Endothelial cell of umbilical vein (primary cell): ENCODE measurements around the gene ANGPT4. TPM values are rescaled to one million over a fixed set of nuclear protein-coding genes. Genes with fewer than 3 reads are reported as not detected.

ENCODE experiments used
- BruUV-seq: library from RNA; stranded (reverse); fragments of 400-500 nt; replicated peaks from 2 replicates; lab custom pipeline; 2021; lab: Mats Ljungman, UMichigan
- CTCF ChIA-PET: fragments of 300-600, 350-600 bp; sonication (Branson Sonifier 250); formaldehyde crosslinking; loops from one replicate; lab custom pipeline; 2021; ENCODE audit warnings: antibody characterized with exemption, inconsistent platforms; lab: Charles Lee
- POLR2A ChIA-PET: fragments of 300-600, 350-600 bp; sonication (Branson Sonifier 250); formaldehyde crosslinking; loops from one replicate; lab custom pipeline; 2021; ENCODE audit warnings: antibody characterized with exemption, inconsistent platforms; lab: Charles Lee
- DNase-seq: peaks from one replicate; pipeline ENCODE4 v3.0.0-alpha.2; 2011; ENCODE audit warnings: low read depth, low spot score
- FAIRE-seq: peaks from 2 replicates; lab custom pipeline; 2011; peaks lifted over from hg19 to GRCh38; lab: Jason Lieb, UNC
- H2AFZ ChIP-seq: 2 replicates; pipeline ENCODE4 v1.6.0; 2012; ENCODE audit warnings: low read depth, low read length, control low read depth, inconsistent platforms
- H3K27ac ChIP-seq: 2 replicates; pipeline ENCODE4 v1.5.1; 2011; ENCODE audit warnings: low read depth, mild to moderate bottlenecking, control low read depth, low read length, moderate library complexity; ENCODE audit not compliant: insufficient read depth
- H3K27me3 ChIP-seq, 2 experiments: 2 replicates each; pipeline versions ENCODE4 v1.6.0 to v1.6.1; 2011; ENCODE audit warnings: low read length in 2 of 2, mixed read lengths in 1 of 2; ENCODE audit not compliant: control insufficient read depth in 2 of 2, insufficient read depth in 2 of 2
- H3K36me3 ChIP-seq, 2 experiments: 2 replicates in 1 of 2; 3 replicates in 1 of 2; pipeline ENCODE4 v1.5.1; 2011; ENCODE audit warnings: low read length in 2 of 2, mild to moderate bottlenecking in 1 of 2, moderate library complexity in 1 of 2; ENCODE audit not compliant: control insufficient read depth in 2 of 2, insufficient read depth in 2 of 2; ENCODE audit errors: extremely low read depth in 1 of 2
- H3K4me1 ChIP-seq: 3 replicates; pipeline ENCODE4 v1.5.1; 2011; ENCODE audit warnings: mild to moderate bottlenecking, low read length; ENCODE audit not compliant: control insufficient read depth, insufficient read depth; ENCODE audit errors: extremely low read depth
- H3K4me2 ChIP-seq: 2 replicates; pipeline ENCODE4 v1.6.1; 2011; ENCODE audit warnings: low read length, control low read depth, mixed read lengths; ENCODE audit not compliant: insufficient read depth
- H3K4me3 ChIP-seq, 3 experiments: fragments of 200-600 bp in 1 of 3; sonication (generic), shearing (Covaris generic) in 1 of 3; replicated peaks in 1 of 3; 2 replicates each; pipeline ENCODE4 v1.5.1; 2011 to 2016; ENCODE audit warnings: control low read depth in 3 of 3, low read length in 3 of 3, mild to moderate bottlenecking in 2 of 3, inconsistent platforms in 1 of 3, low read depth in 1 of 3, moderate library complexity in 1 of 3; ENCODE audit not compliant: insufficient read depth in 1 of 3
- H3K79me2 ChIP-seq: 2 replicates; pipeline ENCODE4 v1.6.0; 2012; ENCODE audit warnings: low read length, inconsistent platforms; ENCODE audit not compliant: control insufficient read depth, insufficient read depth
- H3K9ac ChIP-seq: replicated peaks from 2 replicates; pipeline ENCODE3; 2011; ENCODE audit warnings: low read length, control low read depth; ENCODE audit not compliant: insufficient read depth; ENCODE audit errors: extremely low read depth
- H3K9me1 ChIP-seq: replicated peaks from 3 replicates; pipeline ENCODE4 v1.6.0; 2011; ENCODE audit warnings: mild to moderate bottlenecking, low read length; ENCODE audit not compliant: control insufficient read depth, insufficient read depth; ENCODE audit errors: extremely low read depth
- H3K9me3 ChIP-seq: replicated peaks from 2 replicates; pipeline ENCODE4 v1.5.1; 2012; ENCODE audit warnings: low read length, inconsistent platforms; ENCODE audit not compliant: control insufficient read depth, insufficient read depth
- H4K20me1 ChIP-seq: replicated peaks from 2 replicates; pipeline ENCODE3; 2011; ENCODE audit warnings: mild to moderate bottlenecking, low read length; ENCODE audit not compliant: control insufficient read depth, insufficient read depth; ENCODE audit errors: extremely low read depth
- CTCF ChIP-seq, 2 donors: IDR thresholded peaks; 1 replicate in 1 of 2; 2 replicates in 1 of 2; pipeline ENCODE4 v1.5.1; 2011; ENCODE audit warnings: low read length in 2 of 2, mild to moderate bottlenecking in 2 of 2, moderate library complexity in 2 of 2, control low read depth in 1 of 2, inconsistent platforms in 1 of 2, low read depth in 1 of 2; ENCODE audit not compliant: insufficient read depth in 1 of 2; ENCODE audit errors: extremely low read depth in 1 of 2
- EZH2 ChIP-seq: IDR thresholded peaks from 2 replicates; pipeline ENCODE4 v1.6.1; 2012; ENCODE audit warnings: borderline replicate concordance, low read depth, mild to moderate bottlenecking, moderate library complexity, low read length, inconsistent platforms; ENCODE audit not compliant: severe bottlenecking
- FOS ChIP-seq: IDR thresholded peaks from 2 replicates; pipeline ENCODE4 v1.6.1; 2011; ENCODE audit warnings: mild to moderate bottlenecking, low read length, moderate library complexity, borderline replicate concordance; ENCODE audit not compliant: insufficient read depth
- GATA2 ChIP-seq: IDR thresholded peaks from 2 replicates; pipeline ENCODE4 v1.7.0; 2011; ENCODE audit warnings: low read depth, mild to moderate bottlenecking, moderate library complexity, mixed read lengths, low read length; ENCODE audit not compliant: insufficient read length, insufficient read depth
- JUN ChIP-seq: IDR thresholded peaks from 2 replicates; pipeline ENCODE4 v1.6.1; 2011; ENCODE audit warnings: borderline replicate concordance, low read depth; ENCODE audit not compliant: insufficient read length, insufficient read depth
- MYC ChIP-seq: IDR thresholded peaks from one replicate; pipeline ENCODE4 v1.6.1; 2011; ENCODE audit warnings: mild to moderate bottlenecking, low read depth, low read length
- POLR2A ChIP-seq: IDR thresholded peaks from 2 replicates; pipeline ENCODE4 v1.6.1; 2012; ENCODE audit warnings: low read depth, mild to moderate bottlenecking, control low read depth, low read length
- POLR2AphosphoS5 ChIP-seq: IDR thresholded peaks from 2 replicates; pipeline ENCODE4 v1.6.1; 2012; ENCODE audit warnings: low read depth, mild to moderate bottlenecking, control low read depth, low read length, moderate library complexity; ENCODE audit not compliant: insufficient read depth
- dilution Hi-C: fragments of 300-500 bp; cut with MboI; formaldehyde crosslinking; loops from one replicate; pipeline ENCODE4 v1.15.0; 2019; ENCODE audit warnings: low sequenced_read_pairs; ENCODE audit not compliant: extremely low pct_ligation_motif_present
- intact Hi-C: fragments of 100-400 bp; cut with micrococcal nuclease; formaldehyde crosslinking; loops from one replicate; pipeline ENCODE4 v1.10.0; 2022
- polyA plus RNA-seq, 4 experiments: library from polyadenylated mRNA; depleted of rRNA in 3 of 4; stranded (reverse) in 3 of 4; unstranded in 1 of 4; fragments of >200 nt; gene quantifications; 2 replicates each; pipeline versions ENCODE4 v1.2.1 to v1.2.3, GENCODE V29; 2011 to 2012; ENCODE audit warnings: missing spikeins in 1 of 4
- total RNA-seq: library from RNA; stranded (reverse); gene quantifications from 2 replicates; pipeline ENCODE4 v1.2.3, GENCODE V29; 2021
- TF ChIP-seq, protein P1 (sequence below): IDR thresholded peaks from 2 replicates; pipeline ENCODE4 v1.6.1; 2011; ENCODE audit not compliant: insufficient read depth, insufficient read length

The ANGPT4 gene
- total and polyA plus RNA-seq, 2 donors (not counting 3 experiments of a cell fraction or from before 2014, with no cell fraction given) = not detected

- no peaks in the 10 kb centered on the region for H3K79me2 ChIP-seq
- no peaks in the 10 kb centered on the region for H3K36me3 ChIP-seq
- POLR2A ChIA-PET = no interaction called here
- H2AFZ ChIP-seq = no peak overlapping the region
- FAIRE-seq (no peak), DNase-seq (no peak)
- intact Hi-C loops (no loop called here), dilution Hi-C loops (no loop called here)
- peaks cover 0 to 1% of the 10 kb centered on the region in 2 experiments for H3K27me3 ChIP-seq
- H3K9me1 ChIP-seq = no peaks in the 10 kb centered on the region
- H3K9me3 ChIP-seq = no peaks in the 10 kb centered on the region
- no peak overlapping the region for H3K9ac ChIP-seq
- H3K4me3 ChIP-seq = no peak overlapping the region
- BruUV-seq = no TSS peak
- H3K4me1 ChIP-seq = no peaks in the 10 kb centered on the region
- TF ChIP-seq POLR2A (no peak), GATA2 (no peak), CTCF (IDR thresholded peaks at IDR 0.05; ENCODE audit: extremely low read depth in 1 of 2, insufficient read depth in 1 of 2, low read depth in 1 of 2, low read length in 2 of 2) (no peak), POLR2AphosphoS5 (no peak), EZH2 (no peak), MYC (no peak), JUN (no peak), FOS (no peak)
- TF ChIP-seq, protein P1, sequence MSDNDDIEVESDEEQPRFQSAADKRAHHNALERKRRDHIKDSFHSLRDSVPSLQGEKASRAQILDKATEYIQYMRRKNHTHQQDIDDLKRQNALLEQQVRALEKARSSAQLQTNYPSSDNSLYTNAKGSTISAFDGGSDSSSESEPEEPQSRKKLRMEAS = no peak
- no peaks in the 10 kb centered on the region for H4K20me1 ChIP-seq
- no peak overlapping the region for H3K4me2 ChIP-seq
- no peak overlapping the region for H3K27ac ChIP-seq
- CTCF ChIA-PET = interaction anchor here (1.7 kb wide), 1 partner anchor 54 kb away, joined by 5 read pairs; no protein-coding TSS in a partner anchor
These were observed 43.1 kb downstream of the ANGPT4 start for GRCh38 chr20:872855-873520.
